H7 (cell line): Measurements from ENCODE around the gene APOC1. TPM values are rescaled to one million over a fixed set of nuclear protein-coding genes. Genes with fewer than 3 reads are reported as not detected.
"Not testable (repeated sequence)": the region's sequence is repeated elsewhere in the genome, so short reads cannot be mapped to it uniquely, and the experiment has no call there.

Source experiments
- DNase-seq: peaks from one replicate; pipeline ENCODE4 v3.0.0; 2012
- H3K27me3 ChIP-seq: 2 replicates; pipeline ENCODE4 v1.6.0; 2011; ENCODE audit warnings: mild to moderate bottlenecking, low read length; ENCODE audit not compliant: control insufficient read depth, insufficient read depth
- H3K36me3 ChIP-seq: replicated peaks from 2 replicates; pipeline ENCODE4 v1.5.1; 2011; ENCODE audit warnings: low read length; ENCODE audit not compliant: control insufficient read depth, insufficient read depth
- H3K4me3 ChIP-seq: 2 replicates; pipeline ENCODE4 v1.5.1; 2011; ENCODE audit warnings: low read depth, mild to moderate bottlenecking, control low read depth, low read length, moderate library complexity; ENCODE audit not compliant: insufficient read depth
- total RNA-seq: library from RNA; depleted of rRNA; stranded (reverse); fragments of >200 nt; shearing (Covaris generic); gene quantifications from 2 replicates; pipeline ENCODE4 v1.2.3, GENCODE V29; 2014

Gene APOC1
- total RNA-seq, 1 experiment from 2014 or later: 139 TPM

DNA sequence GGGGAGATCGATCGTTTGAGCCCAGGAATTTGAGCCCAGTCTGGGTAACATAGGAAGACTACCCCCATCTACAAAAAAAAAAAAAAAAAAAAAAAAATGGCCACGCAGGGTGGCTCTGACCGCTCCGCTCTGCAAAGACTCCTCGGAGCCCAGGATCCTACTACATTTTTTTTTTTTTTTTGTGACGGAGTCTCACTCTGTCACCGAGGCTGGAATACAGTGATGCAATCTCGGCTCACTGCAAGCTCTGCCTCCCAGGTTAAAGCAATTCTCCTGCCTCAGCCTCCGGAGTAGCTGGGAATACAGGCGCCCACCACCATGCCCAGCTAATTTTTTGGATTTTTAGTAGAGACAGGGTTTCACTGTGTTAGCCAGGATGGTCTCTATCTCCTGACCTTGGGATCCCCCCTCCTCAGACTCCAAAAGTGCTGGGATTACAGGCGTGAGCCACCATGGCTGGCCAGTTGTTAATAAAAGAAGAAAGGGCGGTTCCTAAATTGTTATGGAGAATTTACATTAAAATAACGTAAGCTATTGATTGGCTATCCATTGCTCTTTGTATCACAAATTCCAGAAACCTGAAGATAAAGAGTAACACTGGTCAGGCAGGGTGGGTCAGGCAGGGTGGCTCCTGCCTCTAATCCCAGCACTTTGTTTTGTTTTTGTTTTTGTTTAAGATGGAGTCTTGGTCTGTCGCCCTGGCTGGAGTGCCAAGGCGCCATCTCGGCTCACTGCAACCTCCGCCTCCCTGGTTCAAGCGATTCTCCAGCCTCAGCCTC, 31.6 kb upstream of the APOC1 start:
- peaks cover 13% of the 10 kb centered on the region for H3K36me3 ChIP-seq
- peak; percentile 21 for DNase-seq
- not testable (repeated sequence) for H3K27me3 ChIP-seq, H3K4me3 ChIP-seq

DNA sequence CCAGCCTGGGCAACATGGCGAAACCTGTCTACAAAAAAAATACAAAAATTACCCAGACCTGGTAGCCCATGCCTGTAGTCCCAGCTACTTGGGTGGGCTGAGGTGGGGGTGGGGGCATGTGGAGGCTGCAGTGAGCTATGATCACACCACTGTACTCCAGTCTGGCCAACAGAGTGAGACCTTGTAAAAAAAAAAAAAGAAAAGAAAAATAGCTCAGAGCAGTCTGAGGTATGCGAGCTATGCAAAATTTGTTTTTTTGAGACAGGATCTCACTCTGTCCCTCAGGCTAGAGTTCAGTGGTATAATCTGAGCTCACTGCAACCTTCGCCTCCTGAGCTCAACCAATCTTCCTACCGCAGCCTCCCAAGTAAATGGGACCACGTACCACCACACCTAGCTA, 30.5 kb upstream of the APOC1 start:
- Histone ChIP-seq H3K4me3 (no peak overlapping the region), H3K36me3 (peaks cover 12% of the 10 kb centered on the region), H3K27me3 (no peaks in the 10 kb centered on the region)
- DNase-seq: no peak

DNA sequence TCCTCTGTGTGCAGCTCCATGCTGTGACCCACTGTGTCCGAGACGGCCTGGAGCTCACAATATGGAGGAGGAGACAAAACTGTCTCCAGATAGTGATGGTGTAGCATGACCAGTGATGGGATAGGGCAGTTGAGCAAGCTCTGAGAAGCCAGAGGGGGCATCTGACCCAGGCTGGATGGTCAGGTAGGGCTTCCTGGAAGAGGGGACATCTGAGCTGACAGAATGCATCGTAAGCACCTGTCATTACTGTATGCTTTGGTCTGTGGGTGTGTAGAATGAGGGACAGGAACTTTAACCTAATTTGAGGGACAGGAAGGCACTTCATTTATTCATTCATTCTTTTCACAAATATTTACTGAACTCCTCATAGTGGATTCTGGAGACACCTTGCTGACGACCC, 29.8 kb upstream of the APOC1 start:
- DNase-seq: no peak
- Histone ChIP-seq H3K36me3 (peaks cover 12% of the 10 kb centered on the region), H3K27me3 (no peaks in the 10 kb centered on the region), H3K4me3 (no peak overlapping the region)

DNA sequence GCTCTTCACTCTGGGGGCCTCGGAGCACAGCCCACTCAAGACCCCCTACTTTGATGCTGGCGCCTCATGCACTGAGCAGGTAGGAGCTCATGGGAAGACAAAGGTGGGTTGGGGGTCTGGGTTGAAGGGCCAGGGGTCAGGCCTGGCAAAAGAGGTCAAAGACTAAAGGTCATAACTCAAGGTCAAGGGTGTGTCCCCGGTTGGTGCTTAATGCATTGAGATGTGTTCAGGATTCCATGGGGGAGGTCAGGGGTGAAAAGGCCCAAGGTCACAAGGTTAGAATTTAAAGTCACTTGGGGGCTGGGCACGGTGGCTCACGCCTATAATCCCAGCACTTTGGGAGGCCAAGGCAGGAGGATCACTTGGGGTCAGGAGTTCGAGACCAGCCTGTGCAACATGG, 28.3 kb upstream of the APOC1 start:
- H3K36me3 ChIP-seq: peaks cover 9% of the 10 kb centered on the region
- DNase-seq: no peak
- H3K4me3 ChIP-seq: no peak overlapping the region
- no peaks in the 10 kb centered on the region for H3K27me3 ChIP-seq

DNA sequence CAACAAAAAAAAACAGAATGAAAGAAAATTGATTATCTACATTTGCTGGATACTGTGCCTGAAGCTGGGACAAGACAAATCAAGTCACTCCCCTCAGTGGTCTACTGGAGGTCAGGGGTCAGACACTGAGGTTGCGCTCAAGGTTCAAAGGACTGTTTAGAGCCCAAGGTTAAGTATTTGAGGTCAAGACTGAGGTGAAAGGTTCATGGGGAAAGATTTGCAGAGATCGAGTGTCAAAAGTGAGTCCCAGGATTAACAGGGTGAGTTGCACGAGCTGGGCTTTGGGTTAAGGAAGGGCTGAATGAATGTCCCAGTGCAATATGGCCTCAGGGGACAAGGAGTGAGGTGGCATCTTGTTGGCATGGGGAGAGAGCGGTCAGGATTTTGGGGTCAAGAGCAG, 26.8 kb upstream of the APOC1 start:
- Histone ChIP-seq H3K4me3 (no peak overlapping the region), H3K36me3 (peaks cover 12% of the 10 kb centered on the region), H3K27me3 (no peaks in the 10 kb centered on the region)
- no peak for DNase-seq

DNA sequence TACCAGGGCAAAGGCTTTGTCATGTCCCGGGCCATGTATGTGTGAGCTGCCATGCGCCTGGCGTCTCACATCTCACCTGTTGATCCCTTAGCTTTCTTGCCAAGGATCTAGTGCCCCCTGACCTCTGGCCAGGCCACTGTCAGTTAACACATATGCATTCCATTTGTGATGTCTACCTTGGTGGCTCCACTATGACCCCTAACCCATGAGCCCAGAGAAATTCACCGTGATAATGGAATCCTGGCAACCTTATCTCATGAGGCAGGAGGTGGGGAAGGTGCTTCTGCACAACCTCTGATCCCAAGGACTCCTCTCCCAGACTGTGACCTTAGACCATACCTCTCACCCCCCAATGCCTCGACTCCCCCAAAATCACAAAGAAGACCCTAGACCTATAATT, 26.1 kb upstream of the APOC1 start:
- DNase-seq, H3K27me3 ChIP-seq, H3K4me3 ChIP-seq: not testable (repeated sequence)
- peaks cover 19% of the 10 kb centered on the region for H3K36me3 ChIP-seq

DNA sequence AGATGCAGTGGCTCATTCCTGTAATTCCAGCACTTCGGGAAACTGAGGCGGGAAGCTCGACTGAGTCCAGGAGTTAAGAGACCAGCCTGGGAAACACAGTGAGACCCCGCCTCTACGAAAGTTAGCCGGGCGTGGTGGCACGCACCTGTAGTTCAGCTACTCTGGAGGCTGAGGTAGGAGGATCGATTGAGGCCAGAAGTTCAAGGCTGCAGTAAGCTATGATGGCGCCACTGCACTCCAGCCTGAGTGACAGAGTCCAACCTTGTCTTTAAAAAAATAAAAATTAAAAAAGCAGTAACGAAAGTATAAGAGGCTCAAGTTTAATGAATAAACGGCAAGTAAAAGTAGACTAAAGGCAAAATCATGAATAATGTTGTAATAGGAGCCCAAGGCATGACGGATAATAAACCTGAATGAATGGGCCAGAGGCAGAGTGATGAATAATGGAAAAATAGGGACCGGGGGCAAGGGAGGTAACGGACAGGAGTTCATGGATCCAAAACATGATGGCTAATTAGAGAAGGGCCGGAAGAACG, 24.5 kb upstream of the APOC1 start:
- H3K36me3 ChIP-seq: peaks cover 29% of the 10 kb centered on the region
- DNase-seq: no peak
- no peaks in the 10 kb centered on the region for H3K27me3 ChIP-seq
- peak overlapping the region; percentile 48 for H3K4me3 ChIP-seq

DNA sequence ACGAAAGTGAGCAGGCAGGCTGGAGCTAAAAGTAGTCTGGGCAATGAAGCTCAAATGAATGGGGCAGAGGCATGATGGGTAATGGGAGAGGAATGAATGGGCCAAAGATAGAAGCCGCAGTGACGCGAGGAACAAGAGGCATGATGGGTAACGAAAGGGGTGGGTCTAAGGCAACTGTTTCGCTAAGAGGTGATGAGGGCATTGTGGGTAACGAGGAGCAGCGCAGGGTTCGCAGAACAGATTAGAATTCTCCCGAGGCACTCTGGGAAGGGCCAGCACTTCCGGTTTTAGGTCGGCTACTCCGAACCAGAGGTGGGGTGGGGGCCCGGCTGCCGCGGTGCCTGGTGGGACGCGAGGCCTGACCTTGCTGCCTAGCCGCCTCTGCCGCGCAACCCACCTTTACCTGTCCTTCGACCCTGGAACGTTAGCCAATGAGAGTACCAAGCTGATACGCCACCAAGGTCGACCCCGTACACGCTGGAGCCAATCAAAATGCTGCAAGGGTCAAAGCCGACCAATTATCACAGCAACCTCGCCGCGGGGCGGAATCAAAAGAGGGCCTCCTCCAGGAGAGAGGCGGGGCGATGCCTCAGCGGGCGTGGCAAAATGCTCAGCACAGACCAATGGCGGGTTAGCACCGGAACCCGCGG, 23.9 kb upstream of the APOC1 start:
- Histone ChIP-seq H3K36me3 (peaks cover 32% of the 10 kb centered on the region), H3K4me3 (peak overlapping the region; percentile 48)
- DNase-seq: peak; percentile 99

DNA sequence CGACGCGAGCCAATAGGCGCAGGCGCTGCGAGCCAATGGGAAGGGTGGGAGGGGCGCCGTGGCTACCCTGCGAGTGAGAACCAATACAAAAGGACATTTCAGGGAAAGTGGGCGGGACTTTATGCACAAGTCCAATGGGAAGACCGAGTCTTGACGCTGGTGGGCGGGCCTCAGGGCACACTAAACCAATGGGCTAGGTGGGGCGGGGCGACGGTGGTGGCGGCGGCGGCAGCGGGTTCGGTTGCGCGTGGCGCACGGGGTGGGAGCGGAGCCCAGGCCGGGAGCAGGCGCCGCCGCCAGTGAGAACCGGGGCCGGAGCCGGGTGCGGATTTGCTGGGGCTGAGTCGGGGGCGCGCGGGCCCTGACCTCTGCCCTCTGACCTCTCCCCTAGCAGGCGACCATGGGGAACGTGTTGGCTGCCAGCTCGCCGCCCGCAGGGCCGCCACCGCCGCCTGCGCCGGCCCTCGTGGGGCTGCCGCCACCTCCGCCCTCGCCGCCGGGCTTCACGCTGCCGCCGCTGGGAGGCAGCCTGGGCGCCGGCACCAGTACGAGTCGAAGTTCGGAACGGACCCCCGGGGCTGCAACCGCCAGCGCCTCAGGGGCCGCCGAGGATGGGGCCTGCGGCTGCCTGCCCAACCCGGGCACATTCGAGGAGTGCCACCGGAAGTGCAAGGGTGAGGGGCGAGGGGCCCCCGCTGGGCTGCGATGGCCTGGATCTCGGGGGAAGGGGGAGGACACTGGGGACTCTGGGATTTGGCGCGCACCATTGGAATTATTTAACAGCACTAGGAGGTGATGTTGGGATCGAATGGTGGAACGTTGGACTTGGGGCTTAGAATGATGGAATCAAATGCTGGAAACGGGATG, 23.2 kb upstream of the APOC1 start, which contains the start of gene TOMM40:
Gene TOMM40, plus strand, starts transcription at position 239 of the 867 bp plus-strand sequence. Its CDS starts 162 bp downstream, at position 401.
- Histone ChIP-seq H3K4me3 (peak within 1 kb of the TSS; percentile 80), H3K27me3 (no peaks in the 10 kb centered on the region), H3K36me3 (peaks cover 31% of the 10 kb centered on the region)
- peak; percentile 86 for DNase-seq

More for the DNA sequence above, 23.9 kb upstream of the APOC1 start:
- no peaks in the 10 kb centered on the region for H3K27me3 ChIP-seq

DNA sequence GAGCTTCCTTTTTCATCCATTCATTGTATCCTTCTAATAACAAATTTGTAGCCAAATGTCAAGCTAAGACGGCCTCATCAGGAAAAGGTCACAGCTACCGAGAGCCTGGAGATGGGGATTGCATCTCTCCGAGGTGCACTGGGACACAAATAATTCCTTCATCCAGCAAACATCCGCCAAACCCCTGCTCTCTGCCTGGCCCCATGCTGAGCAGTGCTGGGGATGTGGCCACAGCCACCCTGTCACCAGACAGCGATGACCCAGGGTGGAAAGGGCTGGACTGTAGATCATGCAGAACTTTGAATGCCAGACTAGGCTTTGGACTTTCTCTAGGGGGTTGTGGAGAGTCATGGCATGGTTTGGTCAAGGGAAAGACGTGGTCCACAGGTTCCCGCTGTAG, 21.5 kb upstream of the APOC1 start:
- Histone ChIP-seq H3K4me3 (no peak overlapping the region), H3K36me3 (peaks cover 41% of the 10 kb centered on the region)

DNA sequence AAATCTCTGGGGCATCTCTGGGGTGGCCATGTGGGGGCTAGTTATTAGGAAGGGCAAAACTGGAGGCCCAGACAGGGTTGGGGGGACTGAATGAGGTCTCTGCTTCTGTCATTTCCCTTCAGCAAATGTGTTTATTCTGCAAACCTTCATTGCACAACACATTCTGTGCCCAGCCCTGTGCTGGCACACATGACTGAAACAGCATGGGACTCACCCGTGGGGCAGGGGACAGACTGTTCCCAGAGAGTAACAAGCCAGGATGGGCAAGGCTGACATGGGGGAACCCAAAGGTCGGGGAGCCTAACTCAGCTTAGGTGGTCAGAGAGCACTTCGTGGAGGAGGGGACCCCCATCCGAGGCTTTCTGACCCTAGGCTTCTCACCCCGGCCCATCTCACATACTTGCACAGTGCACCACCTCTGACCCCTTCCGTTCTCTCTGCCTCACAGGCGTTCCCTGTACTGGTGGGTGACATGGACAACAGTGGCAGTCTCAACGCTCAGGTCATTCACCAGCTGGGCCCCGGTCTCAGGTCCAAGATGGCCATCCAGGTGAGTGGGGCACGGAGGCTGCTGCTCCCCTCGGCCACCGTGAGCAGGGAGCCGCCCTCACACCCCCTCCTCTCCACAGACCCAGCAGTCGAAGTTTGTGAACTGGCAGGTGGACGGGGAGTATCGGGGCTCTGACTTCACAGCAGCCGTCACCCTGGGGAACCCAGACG, 20.9 kb upstream of the APOC1 start:
- H3K4me3 ChIP-seq: no peak overlapping the region
- H3K36me3 ChIP-seq: peaks cover 44% of the 10 kb centered on the region
- no peaks in the 10 kb centered on the region for H3K27me3 ChIP-seq
- no peak for DNase-seq

More for the DNA sequence above, 21.5 kb upstream of the APOC1 start:
- H3K27me3 ChIP-seq: no peaks in the 10 kb centered on the region
- DNase-seq: no peak

DNA sequence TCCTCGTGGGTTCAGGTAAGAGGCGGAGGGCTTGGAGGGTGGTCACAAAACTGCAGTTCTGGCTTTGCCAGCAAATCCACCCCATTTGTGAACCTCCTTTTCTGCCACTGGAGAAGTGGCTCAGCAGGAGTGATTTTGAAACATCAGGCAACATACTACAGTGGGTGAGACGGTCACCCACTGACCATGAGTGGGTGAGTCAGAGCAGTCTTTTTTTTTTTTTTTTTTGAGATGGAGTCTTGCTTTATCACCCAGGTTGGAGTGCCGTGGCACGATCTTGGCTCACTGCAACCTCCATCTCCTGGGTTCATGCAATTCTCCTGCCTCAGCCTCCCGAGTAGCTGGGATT, 20.4 kb upstream of the APOC1 start:
- H3K4me3 ChIP-seq: no peak overlapping the region
- no peak for DNase-seq
- H3K27me3 ChIP-seq: no peaks in the 10 kb centered on the region
- peaks cover 44% of the 10 kb centered on the region for H3K36me3 ChIP-seq

DNA sequence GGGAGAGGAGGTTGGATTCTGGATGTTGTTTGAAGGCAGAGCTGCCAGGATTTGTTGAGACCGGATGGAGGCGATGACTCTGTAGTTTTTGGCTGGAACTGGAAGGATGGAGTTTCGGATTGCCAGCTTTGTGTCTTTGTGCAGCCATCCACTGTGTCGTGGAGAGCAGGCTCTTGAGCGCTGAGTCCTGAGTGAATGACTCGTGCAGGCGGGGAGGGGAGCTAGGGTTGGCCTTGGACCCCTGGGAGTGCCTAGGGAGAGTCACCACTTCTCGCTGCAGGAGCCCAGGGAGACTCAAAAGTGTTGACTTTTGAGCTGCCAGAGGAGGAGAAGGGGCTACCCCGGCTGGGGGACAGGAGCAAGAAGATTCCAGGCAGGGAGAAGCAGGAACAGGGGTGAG, 19.5 kb upstream of the APOC1 start:
- DNase-seq: peak; percentile 33
- H3K36me3 ChIP-seq: peaks cover 46% of the 10 kb centered on the region

DNA sequence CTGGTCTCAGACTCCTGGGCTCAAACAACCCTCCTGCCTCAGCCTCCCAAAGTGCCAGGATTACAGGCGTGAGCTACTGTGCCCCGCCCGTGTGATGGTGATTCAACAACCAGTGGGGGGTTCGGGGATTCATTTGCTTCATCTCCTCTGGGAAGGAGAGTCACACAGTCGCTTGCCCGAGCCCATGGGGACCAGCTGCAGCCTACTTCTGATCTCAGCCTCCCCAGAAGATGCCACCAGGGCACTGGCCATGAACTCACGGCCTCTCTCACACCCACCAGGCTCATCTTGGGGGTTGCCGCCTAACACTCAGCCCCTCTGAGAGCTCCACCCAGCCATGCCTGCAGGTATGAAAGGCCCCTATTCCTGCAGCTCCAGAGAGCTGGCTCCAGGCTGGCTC, 16.6 kb upstream of the APOC1 start:
- peak; percentile 26 for DNase-seq
- Histone ChIP-seq H3K27me3 (no peaks in the 10 kb centered on the region), H3K4me3 (no peak overlapping the region), H3K36me3 (peaks cover 59% of the 10 kb centered on the region)

More for the DNA sequence above, 19.5 kb upstream of the APOC1 start:
- H3K27me3 ChIP-seq: no peaks in the 10 kb centered on the region
- no peak overlapping the region for H3K4me3 ChIP-seq
